ENCODE data around the gene DHX8.
"Not testable (repeated sequence)": the region's sequence is repeated elsewhere in the genome, so short reads cannot be mapped to it uniquely, and the experiment has no call there.

DHX8 gene

DNA sequence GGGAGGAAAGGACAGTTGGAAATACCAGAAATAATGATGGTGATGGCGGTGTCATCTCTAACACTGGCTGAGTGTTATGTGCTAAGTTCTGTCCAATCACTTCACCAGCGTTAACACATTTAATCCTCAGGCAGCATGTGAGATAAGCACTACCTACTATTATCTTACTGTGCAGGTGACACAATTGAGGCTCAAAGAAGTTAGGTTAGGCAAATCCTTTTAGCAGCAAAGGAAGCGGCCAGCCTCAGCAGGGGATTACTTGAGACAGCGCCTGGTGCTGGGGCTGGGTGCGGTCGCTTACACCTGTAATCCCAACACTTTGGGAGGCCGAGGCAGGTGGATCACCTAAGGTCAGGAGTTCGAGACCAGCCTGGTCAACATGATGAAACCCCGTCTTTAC lies 18.7 kb upstream of the DHX8 start:
- ATAC-seq (replicated peaks; ENCODE audit: extremely low read depth, poor library complexity, severe bottlenecking) (no peak), DNase-seq (ENCODE audit: low spot score in 2 of 2) (no peak)
- no peak overlapping the region for H3K4me3 Mint-ChIP-seq
- H3K27ac Mint-ChIP-seq (ENCODE audit: low read depth): no peak overlapping the region
- no peaks in the 10 kb centered on the region for H3K9me3 Mint-ChIP-seq
- peaks cover 58% of the 10 kb centered on the region for H3K27me3 Mint-ChIP-seq
- no peaks in the 10 kb centered on the region for H3K36me3 Mint-ChIP-seq (ENCODE audit: insufficient read depth)
- H3K4me1 Mint-ChIP-seq: no peaks in the 10 kb centered on the region

DNA sequence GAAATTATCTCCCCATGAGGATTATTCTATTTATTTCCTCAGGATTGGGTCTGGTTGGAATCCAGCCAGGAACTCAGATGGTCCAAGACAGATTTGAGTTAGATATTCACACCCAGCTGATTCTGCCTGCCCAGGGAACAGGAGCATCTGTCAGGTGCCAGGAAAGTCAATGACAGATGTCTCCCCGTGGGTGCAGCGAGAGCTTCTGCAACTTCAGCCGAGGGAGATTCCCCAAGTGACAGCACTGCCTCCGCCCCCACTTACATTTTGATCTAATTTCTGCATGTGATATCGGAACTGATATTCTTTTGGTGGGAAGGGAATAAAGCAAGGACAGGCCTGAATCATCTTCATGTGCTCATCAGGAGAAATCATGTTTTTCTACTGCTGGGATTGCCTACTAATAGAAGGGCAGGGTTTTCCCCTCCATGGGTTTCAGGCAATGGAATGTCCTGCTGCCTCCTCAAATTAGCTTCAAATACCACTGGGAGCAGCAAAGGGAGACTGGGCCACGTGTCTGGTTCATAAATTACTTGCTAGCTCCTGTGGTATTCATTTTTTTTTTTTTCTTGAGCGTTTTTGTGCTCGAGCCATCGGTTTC lies 15.7 kb upstream of the DHX8 start:
- Mint-ChIP-seq H3K36me3 (ENCODE audit: insufficient read depth) (no peaks in the 10 kb centered on the region), H3K27ac (ENCODE audit: low read depth) (no peak overlapping the region), H3K4me1 (no peaks in the 10 kb centered on the region), H3K9me3 (no peaks in the 10 kb centered on the region), H3K4me3 (no peak overlapping the region), H3K27me3 (peaks cover 43% of the 10 kb centered on the region)
- ATAC-seq (replicated peaks; ENCODE audit: extremely low read depth, poor library complexity, severe bottlenecking) (no peak), DNase-seq (ENCODE audit: low spot score in 2 of 2) (no peak)

DNA sequence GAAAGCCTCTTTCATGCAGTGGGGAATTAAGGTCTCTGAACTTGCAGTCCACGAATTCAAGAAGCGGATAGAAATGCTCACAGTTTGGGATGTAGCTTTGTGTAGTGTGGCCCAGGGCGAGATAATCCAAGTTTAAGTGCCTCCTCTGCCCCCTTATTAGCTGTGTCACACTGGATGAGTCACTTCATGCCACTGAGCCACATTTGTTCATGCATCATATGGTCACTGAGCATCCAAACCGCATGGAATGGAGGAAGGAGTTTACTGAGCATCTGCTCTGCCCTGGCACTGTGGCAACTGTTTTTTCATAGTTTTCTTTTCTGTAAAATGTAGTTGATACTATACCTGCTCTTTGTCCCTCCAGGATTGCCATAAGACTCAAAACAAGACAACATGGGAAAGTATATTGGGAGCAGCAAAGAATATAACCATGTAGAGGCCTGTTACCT lies 15.1 kb upstream of the DHX8 start:
- no peaks in the 10 kb centered on the region for H3K9me3 Mint-ChIP-seq
- no peak for ATAC-seq (replicated peaks; ENCODE audit: extremely low read depth, poor library complexity, severe bottlenecking)

DNA sequence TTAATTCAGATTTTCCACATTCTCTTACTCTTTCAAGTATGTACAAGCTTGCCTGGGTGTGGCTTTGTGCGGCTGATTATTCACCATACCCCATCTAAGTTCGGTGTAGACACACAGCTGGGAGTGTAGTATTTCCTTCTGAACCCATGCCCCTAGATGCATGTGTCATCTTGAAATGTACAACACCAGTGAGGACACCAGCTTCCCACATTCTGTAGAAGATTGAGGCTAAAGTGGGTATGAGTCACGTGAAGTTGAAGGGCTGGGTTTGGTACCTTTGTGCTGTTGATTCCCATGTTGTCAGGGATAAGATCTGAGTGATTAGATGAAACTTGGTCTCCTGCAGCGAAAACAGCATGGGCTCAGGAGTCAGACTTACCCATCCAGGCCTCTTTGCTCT lies 14.6 kb upstream of the DHX8 start:
- no peak for ATAC-seq (replicated peaks; ENCODE audit: extremely low read depth, poor library complexity, severe bottlenecking)
- no peak for DNase-seq (ENCODE audit: low spot score in 2 of 2)
- Mint-ChIP-seq H3K27ac (ENCODE audit: low read depth) (no peak overlapping the region), H3K4me1 (no peaks in the 10 kb centered on the region), H3K4me3 (no peak overlapping the region), H3K9me3 (no peaks in the 10 kb centered on the region), H3K27me3 (peaks cover 39% of the 10 kb centered on the region), H3K36me3 (ENCODE audit: insufficient read depth) (no peaks in the 10 kb centered on the region)

More for the DNA sequence above, 15.1 kb upstream of the DHX8 start:
- no peaks in the 10 kb centered on the region for H3K4me1 Mint-ChIP-seq
- H3K36me3 Mint-ChIP-seq (ENCODE audit: insufficient read depth): no peaks in the 10 kb centered on the region
- H3K4me3 Mint-ChIP-seq: no peak overlapping the region
- H3K27me3 Mint-ChIP-seq: peaks cover 43% of the 10 kb centered on the region
- DNase-seq (ENCODE audit: low spot score in 2 of 2): no peak
- H3K27ac Mint-ChIP-seq (ENCODE audit: low read depth): no peak overlapping the region

DNA sequence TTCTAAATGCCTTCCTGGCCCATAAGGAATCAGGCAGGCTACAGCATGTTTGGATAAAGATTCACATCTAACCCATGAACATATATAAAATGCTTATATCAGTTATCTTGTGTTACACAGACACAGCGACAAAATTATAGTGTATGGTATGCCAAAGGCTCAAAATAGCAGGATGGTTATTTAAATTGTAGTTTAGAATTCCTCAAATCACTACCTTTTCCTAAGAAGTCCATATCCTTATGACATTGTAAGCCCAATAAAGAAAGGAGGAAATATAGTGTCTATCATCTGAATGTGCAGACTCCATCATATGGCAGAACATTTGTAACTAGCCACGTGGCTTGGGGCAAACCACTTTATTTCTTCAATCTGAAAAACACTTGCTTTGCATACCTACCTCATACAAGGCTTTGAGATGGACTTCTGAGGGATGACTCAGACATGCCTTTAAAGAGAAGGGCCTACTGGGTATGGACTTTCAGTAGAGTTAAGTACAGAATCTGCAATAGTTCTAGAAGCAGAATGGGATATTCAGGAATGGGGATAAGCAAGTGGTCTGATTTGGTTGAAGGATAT lies 12.1 kb upstream of the DHX8 start:
- Mint-ChIP-seq H3K4me3 (no peak overlapping the region), H3K9me3 (no peaks in the 10 kb centered on the region), H3K4me1 (no peaks in the 10 kb centered on the region), H3K27ac (ENCODE audit: low read depth) (no peak overlapping the region), H3K27me3 (peaks cover 15% of the 10 kb centered on the region), H3K36me3 (ENCODE audit: insufficient read depth) (no peaks in the 10 kb centered on the region)
- DNase-seq (ENCODE audit: low spot score in 2 of 2) (no peak), ATAC-seq (replicated peaks; ENCODE audit: extremely low read depth, poor library complexity, severe bottlenecking) (no peak)

DNA sequence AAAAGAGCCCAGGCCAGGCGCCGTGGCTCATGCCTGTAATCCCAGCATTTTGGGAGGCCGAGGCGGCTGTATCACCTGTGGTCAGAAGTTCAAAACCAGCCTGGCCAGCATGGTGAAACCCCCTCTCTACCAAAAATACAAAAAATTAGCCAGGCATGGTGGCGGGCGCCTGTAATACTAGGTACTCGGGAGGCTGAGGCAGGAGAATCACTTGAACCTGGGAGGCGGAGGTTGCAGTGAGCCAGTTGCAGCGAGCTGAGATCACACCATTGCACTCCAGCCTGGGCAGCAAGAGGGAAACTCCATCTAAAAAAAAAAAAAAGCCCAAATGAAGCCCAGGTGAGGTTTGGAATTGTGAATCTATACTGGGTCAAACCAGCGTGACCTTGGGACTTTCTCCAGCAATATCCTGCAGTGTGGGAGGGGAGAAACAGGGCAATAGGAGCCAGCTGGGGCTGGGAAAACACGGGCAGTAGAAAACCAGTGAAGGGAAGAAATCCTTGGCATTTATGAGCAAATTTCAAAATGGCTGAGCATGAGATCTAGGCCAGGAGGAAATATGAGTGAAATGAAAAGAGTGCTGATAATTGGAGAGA lies 8.2 kb upstream of the DHX8 start:
- no peak overlapping the region for H3K4me3 Mint-ChIP-seq
- H3K27me3 Mint-ChIP-seq: no peaks in the 10 kb centered on the region
- ATAC-seq (replicated peaks; ENCODE audit: extremely low read depth, poor library complexity, severe bottlenecking): no peak
- H3K36me3 Mint-ChIP-seq (ENCODE audit: insufficient read depth): no peaks in the 10 kb centered on the region
- no peak for DNase-seq (ENCODE audit: low spot score in 2 of 2)
- no peaks in the 10 kb centered on the region for H3K9me3 Mint-ChIP-seq
- H3K4me1 Mint-ChIP-seq: no peaks in the 10 kb centered on the region
- H3K27ac Mint-ChIP-seq (ENCODE audit: low read depth): no peak overlapping the region

DNA sequence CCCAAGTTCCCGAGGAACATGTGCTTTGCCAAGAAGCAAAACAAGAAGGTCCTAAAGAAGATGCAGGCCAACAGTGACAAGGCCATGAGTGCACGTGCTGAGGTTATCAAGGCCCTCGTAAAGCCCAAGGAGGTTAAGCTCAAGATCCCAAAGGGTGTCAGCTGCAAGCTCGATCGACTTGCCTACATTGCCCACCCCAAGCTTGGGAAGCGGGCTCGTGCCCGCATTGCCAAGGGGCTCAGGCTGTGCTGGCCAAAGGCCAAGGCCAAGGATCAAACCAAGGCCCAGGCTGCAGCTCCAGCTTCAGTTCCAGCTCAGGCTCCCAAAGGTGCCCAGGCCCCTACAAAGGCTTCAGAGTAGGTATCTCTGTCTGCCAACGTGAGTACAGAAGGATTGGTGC lies 7.5 kb upstream of the DHX8 start:
- ATAC-seq (replicated peaks; ENCODE audit: extremely low read depth, poor library complexity, severe bottlenecking); H3K27me3 Mint-ChIP-seq: not testable (repeated sequence)

DNA sequence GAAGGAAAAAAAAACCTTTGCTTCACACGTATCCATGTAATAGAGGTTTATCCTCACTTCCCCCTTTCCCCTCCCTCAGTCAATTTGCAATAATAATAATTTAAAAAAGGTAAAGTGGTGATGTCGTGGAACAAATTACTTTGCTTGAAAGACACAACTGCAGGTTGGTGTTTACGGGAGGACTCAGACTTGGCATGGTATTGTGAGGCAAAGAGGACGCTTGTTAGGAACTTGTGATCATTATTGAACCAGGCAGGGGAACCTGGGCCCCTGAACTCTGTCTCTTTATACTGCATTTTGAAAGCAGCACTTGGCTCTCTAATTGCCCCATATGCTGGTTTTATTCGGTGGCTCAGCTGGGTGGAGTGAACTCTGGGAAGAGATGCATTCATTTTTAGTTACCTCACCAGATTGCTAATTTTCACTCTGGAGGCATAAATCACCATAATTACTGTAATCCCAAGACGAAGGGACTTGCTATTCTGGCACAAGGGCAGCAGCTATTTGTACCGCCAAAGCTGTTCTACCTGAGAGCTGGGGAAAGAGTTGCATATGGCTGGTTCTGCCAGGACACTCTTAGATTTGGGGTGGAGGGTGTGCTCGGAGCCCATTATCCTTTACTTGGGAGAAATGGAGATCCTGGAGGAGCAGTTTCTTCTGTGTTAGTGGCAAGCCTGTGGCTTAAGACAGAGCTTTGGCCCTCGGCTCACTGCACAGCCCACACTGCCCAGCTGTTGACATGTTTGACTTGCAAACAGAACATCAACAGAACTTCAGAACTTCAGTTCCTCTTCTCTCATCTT lies 5.7 kb upstream of the DHX8 start:
- Mint-ChIP-seq H3K9me3 (no peaks in the 10 kb centered on the region), H3K4me3 (no peak overlapping the region), H3K36me3 (ENCODE audit: insufficient read depth) (no peaks in the 10 kb centered on the region), H3K27me3 (no peaks in the 10 kb centered on the region), H3K27ac (ENCODE audit: low read depth) (no peak overlapping the region), H3K4me1 (no peaks in the 10 kb centered on the region)
- DNase-seq (ENCODE audit: low spot score in 2 of 2) (no peak), ATAC-seq (replicated peaks; ENCODE audit: extremely low read depth, poor library complexity, severe bottlenecking) (no peak)

More for the DNA sequence above, 7.5 kb upstream of the DHX8 start:
- H3K9me3 Mint-ChIP-seq; H3K4me1 Mint-ChIP-seq; H3K36me3 Mint-ChIP-seq (ENCODE audit: insufficient read depth); H3K27ac Mint-ChIP-seq (ENCODE audit: low read depth); H3K4me3 Mint-ChIP-seq; DNase-seq (ENCODE audit: low spot score in 2 of 2): not testable (repeated sequence)

DNA sequence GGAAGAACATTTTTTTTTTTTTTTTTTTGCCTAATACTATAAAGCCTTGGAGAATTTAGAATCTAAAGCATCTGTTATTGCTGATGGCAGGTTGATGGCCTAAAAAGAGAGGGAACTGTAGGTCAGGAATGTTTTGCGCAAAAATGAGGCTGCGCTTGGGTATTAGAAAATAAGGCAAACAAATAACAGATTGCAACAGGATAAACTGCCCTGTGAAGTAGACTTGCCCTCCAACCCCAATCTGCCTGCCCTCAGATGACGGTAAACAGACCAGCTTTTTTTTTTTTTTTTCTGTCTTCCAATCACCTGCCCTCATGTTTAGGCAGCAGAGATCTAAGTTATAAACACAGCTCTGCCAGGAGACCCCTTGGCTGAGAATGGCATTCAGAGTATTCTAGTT lies 3.8 kb upstream of the DHX8 start:
- ATAC-seq (replicated peaks; ENCODE audit: extremely low read depth, poor library complexity, severe bottlenecking) (no peak), DNase-seq (ENCODE audit: low spot score in 2 of 2) (no peak)
- Mint-ChIP-seq H3K9me3 (no peaks in the 10 kb centered on the region), H3K27ac (ENCODE audit: low read depth) (no peak overlapping the region), H3K27me3 (no peaks in the 10 kb centered on the region), H3K4me1 (peaks cover 13% of the 10 kb centered on the region), H3K4me3 (no peak overlapping the region), H3K36me3 (ENCODE audit: insufficient read depth) (peaks cover 9% of the 10 kb centered on the region)

DNA sequence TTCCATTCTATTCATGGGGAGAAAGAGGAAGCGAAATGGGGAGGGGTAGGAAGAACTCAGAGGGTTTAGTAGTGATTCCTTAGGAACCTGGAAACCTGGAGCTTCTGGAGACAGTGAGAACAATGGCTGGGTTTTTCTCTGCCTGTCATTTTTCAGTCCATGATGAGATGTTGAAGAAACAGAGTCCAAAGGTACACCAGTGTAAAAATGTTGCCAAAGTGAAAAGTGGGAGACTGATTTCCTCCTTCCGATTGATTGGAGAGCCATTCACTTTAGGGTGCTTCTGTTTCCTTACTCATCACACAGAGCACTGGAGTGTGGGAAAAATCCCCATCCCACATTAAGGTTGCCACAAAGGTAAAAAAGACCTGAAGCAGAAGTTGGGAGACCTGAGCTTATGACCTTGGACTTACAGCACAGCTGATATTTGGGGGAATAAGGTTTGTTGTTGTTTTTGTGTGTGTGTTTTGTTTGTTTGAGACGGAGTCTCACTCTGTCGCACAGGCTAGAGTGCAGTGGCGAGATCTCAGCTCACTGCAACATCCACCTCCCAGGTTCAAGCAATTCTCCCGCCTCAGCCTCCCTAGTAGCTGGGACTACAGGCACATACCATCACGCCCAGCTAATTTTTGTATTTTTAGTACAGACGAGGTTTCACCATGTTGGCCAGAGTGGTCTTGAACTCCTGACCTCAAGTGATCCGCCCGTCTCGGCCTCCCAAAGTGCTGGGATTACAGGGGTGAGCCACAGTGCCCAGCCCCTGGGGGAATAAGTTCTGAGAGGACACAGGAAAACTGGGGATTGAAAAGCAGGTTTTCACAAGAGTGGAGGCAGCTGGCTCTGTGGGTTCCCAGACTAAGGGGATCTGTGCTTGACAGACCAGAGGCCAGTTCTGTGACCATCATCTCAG lies 1.4 kb upstream of the DHX8 start:
- DNase-seq (ENCODE audit: low spot score in 2 of 2) (no peak), ATAC-seq (replicated peaks; ENCODE audit: extremely low read depth, poor library complexity, severe bottlenecking) (no peak)
- Mint-ChIP-seq H3K36me3 (ENCODE audit: insufficient read depth) (peaks cover 9% of the 10 kb centered on the region), H3K27me3 (no peaks in the 10 kb centered on the region), H3K27ac (ENCODE audit: low read depth) (no peak overlapping the region), H3K4me1 (peaks cover 16% of the 10 kb centered on the region), H3K9me3 (no peaks in the 10 kb centered on the region), H3K4me3 (no peak overlapping the region)

DNA sequence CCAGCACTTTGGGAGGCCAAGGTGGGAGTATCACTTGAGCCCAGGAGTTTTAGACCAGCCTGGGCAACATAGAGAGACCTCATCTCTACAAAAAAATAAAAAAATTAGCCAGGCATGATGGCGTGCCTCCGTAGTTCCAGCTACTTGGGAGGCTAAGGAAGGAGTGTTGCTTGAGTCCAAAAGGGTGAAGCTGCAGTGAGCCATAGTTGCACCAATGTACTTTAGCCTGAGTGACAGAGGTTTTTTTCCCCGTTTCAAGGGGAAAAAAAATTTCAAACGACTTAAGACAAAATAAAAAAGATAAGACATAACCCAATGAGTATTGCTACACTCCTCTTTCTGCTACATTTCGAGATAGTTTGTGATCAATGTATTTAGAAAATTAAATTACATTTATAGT lies 6.8 kb downstream of the DHX8 start:
- Mint-ChIP-seq H3K27me3 (no peaks in the 10 kb centered on the region), H3K4me3 (no peak overlapping the region), H3K9me3 (no peaks in the 10 kb centered on the region), H3K27ac (ENCODE audit: low read depth) (no peak overlapping the region), H3K4me1 (peaks cover 5% of the 10 kb centered on the region), H3K36me3 (ENCODE audit: insufficient read depth) (peaks cover 56% of the 10 kb centered on the region)
- DNase-seq (ENCODE audit: low spot score in 2 of 2) (no peak), ATAC-seq (replicated peaks; ENCODE audit: extremely low read depth, poor library complexity, severe bottlenecking) (no peak)

DNA sequence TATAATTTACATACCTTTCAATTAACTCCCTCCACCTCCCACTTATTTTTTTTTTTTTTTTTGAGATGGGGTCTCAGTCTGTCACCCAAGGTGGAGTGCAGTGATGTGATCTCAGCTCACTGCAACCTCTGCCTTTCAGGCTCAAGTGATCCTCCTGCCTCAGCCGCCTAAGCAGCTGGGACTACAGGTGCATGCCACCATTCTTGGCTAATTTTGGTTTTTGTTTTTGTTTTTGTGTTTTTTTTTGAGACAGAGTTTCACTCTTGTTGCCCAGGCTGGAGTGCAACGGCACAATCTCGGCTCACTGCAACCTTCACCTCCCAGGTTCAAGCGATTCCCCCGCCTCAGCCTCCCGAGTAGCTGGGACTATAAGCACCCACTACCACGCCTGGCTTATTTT lies 25.7 kb downstream of the DHX8 start:
- H3K27me3 Mint-ChIP-seq; H3K4me1 Mint-ChIP-seq; DNase-seq (ENCODE audit: low spot score in 2 of 2); H3K27ac Mint-ChIP-seq (ENCODE audit: low read depth); H3K4me3 Mint-ChIP-seq; H3K9me3 Mint-ChIP-seq; ATAC-seq (replicated peaks; ENCODE audit: extremely low read depth, poor library complexity, severe bottlenecking): not testable (repeated sequence)
- peaks cover 81% of the 10 kb centered on the region for H3K36me3 Mint-ChIP-seq (ENCODE audit: insufficient read depth)
